ENCODE data around the gene CCDC136.

Gene CCDC136

DNA sequence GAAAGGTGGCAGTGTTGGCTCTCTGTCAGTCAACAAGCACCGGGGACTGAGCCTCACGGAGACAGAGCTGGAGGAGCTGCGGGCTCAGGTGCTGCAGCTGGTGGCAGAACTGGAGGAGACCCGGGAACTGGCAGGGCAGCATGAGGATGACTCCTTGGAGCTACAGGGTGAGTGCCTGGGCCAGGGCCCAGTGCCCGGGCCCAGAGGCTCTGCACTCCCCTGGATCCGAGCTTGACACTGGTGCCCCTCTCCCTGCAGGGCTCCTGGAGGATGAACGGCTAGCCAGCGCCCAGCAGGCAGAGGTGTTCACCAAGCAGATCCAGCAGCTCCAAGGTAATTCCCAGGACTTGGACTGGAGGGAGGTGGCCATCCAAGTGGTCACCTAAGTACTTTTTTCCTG is 2.7 kb downstream of the CCDC136 start:
- Histone ChIP-seq H3K36me3 (ENCODE audit: low read depth) (no peaks in the 10 kb centered on the region), H3K4me3 (ENCODE audit: severe bottlenecking) (no peak overlapping the region), H3K9me3 (ENCODE audit: severe bottlenecking) (no peaks in the 10 kb centered on the region), H3K4me1 (ENCODE audit: insufficient read depth, poor library complexity, severe bottlenecking) (no peaks in the 10 kb centered on the region), H3K27ac (ENCODE audit: poor library complexity, severe bottlenecking) (no peak overlapping the region), H3K27me3 (ENCODE audit: insufficient read depth, poor library complexity, severe bottlenecking) (no peaks in the 10 kb centered on the region)
- ATAC-seq (ENCODE audit: low read depth) = no peak
- TF ChIP-seq, protein P1, sequence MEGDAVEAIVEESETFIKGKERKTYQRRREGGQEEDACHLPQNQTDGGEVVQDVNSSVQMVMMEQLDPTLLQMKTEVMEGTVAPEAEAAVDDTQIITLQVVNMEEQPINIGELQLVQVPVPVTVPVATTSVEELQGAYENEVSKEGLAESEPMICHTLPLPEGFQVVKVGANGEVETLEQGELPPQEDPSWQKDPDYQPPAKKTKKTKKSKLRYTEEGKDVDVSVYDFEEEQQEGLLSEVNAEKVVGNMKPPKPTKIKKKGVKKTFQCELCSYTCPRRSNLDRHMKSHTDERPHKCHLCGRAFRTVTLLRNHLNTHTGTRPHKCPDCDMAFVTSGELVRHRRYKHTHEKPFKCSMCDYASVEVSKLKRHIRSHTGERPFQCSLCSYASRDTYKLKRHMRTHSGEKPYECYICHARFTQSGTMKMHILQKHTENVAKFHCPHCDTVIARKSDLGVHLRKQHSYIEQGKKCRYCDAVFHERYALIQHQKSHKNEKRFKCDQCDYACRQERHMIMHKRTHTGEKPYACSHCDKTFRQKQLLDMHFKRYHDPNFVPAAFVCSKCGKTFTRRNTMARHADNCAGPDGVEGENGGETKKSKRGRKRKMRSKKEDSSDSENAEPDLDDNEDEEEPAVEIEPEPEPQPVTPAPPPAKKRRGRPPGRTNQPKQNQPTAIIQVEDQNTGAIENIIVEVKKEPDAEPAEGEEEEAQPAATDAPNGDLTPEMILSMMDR (IDR thresholded peaks at IDR 0.05; ENCODE audit: poor library complexity, severe bottlenecking) = no peak
- DNase-seq (ENCODE audit: low spot score) = no peak

DNA sequence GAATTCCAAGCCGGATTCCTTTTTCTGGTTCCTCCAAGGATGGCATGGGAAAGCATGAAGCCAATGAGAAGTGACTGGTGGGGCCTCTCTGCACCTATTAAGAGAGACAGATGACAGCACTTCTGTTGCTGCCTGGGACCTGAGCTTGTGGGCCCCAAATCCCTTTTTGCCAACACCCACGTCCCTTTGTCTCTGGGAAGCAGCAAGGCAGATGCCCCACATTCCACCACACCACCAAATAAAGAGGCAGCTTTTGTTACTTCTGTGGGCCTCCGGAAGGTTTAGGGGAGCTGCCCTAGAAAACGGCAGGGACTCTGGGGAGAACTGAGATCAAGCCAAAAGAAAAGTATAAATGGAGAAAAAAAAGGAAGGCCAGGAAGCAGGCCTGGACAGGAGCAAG is 3.4 kb downstream of the CCDC136 start:
- no peaks in the 10 kb centered on the region for H3K36me3 ChIP-seq (ENCODE audit: low read depth)
- no peaks in the 10 kb centered on the region for H3K4me1 ChIP-seq (ENCODE audit: insufficient read depth, poor library complexity, severe bottlenecking)
- ATAC-seq (ENCODE audit: low read depth) (no peak), DNase-seq (ENCODE audit: low spot score) (no peak)
- H3K27ac ChIP-seq (ENCODE audit: poor library complexity, severe bottlenecking) = no peak overlapping the region
- no peaks in the 10 kb centered on the region for H3K27me3 ChIP-seq (ENCODE audit: insufficient read depth, poor library complexity, severe bottlenecking)
- TF ChIP-seq, protein P1 (IDR thresholded peaks at IDR 0.05; ENCODE audit: poor library complexity, severe bottlenecking) = no peak
- no peaks in the 10 kb centered on the region for H3K9me3 ChIP-seq (ENCODE audit: severe bottlenecking)
- no peak overlapping the region for H3K4me3 ChIP-seq (ENCODE audit: severe bottlenecking)

DNA sequence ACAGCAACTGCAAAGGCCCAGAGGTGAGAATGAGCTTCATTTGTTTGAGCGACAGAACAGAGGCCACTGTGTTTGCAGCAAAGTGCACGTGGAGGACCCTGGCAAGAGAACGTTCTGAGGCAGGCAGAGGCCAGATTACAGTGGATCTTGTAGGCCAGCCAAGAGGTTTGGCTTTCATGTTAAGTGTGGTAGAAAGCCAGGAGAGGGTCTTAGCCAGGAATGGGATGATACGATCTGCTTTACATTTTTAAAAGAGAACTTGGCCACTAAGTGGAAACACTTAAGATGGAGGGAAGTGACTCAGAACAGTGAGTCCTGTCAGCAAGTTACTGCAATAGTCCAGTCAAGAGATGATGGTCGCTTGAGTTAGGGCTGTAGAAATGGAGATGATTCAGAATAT is 4.6 kb downstream of the CCDC136 start:
- TF ChIP-seq, protein P1 (IDR thresholded peaks at IDR 0.05; ENCODE audit: poor library complexity, severe bottlenecking) = no peak
- H3K27me3 ChIP-seq (ENCODE audit: insufficient read depth, poor library complexity, severe bottlenecking) = no peaks in the 10 kb centered on the region
- ATAC-seq (ENCODE audit: low read depth) (no peak), DNase-seq (ENCODE audit: low spot score) (no peak)
- H3K36me3 ChIP-seq (ENCODE audit: low read depth) = no peaks in the 10 kb centered on the region
- no peaks in the 10 kb centered on the region for H3K4me1 ChIP-seq (ENCODE audit: insufficient read depth, poor library complexity, severe bottlenecking)
- no peaks in the 10 kb centered on the region for H3K9me3 ChIP-seq (ENCODE audit: severe bottlenecking)
- no peak overlapping the region for H3K27ac ChIP-seq (ENCODE audit: poor library complexity, severe bottlenecking)
- no peak overlapping the region for H3K4me3 ChIP-seq (ENCODE audit: severe bottlenecking)

DNA sequence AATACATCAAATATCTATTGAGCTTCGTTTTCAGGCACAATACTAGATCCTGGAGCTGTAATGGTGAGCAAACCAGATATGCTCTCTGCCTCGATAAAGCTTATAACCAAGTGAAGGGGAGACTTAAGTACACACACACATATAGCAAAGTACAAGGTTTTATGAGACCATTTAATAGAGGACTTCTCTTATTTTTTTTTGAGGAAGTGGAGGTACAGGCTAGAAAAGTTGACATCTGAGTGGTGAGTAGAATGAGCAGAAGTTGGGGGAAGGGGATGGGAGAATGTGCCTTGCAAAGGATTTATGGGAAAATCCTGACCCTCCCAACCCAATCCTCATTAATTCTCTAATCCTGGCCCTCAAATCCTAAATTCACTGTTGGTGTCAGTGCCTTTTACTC is 7.7 kb downstream of the CCDC136 start:
- TF ChIP-seq, protein P1 (IDR thresholded peaks at IDR 0.05; ENCODE audit: poor library complexity, severe bottlenecking) = no peak
- Histone ChIP-seq H3K36me3 (ENCODE audit: low read depth) (no peaks in the 10 kb centered on the region), H3K27me3 (ENCODE audit: insufficient read depth, poor library complexity, severe bottlenecking) (no peaks in the 10 kb centered on the region), H3K27ac (ENCODE audit: poor library complexity, severe bottlenecking) (no peak overlapping the region), H3K4me1 (ENCODE audit: insufficient read depth, poor library complexity, severe bottlenecking) (no peaks in the 10 kb centered on the region), H3K9me3 (ENCODE audit: severe bottlenecking) (no peaks in the 10 kb centered on the region), H3K4me3 (ENCODE audit: severe bottlenecking) (no peak overlapping the region)
- ATAC-seq (ENCODE audit: low read depth) (no peak), DNase-seq (ENCODE audit: low spot score) (no peak)

DNA sequence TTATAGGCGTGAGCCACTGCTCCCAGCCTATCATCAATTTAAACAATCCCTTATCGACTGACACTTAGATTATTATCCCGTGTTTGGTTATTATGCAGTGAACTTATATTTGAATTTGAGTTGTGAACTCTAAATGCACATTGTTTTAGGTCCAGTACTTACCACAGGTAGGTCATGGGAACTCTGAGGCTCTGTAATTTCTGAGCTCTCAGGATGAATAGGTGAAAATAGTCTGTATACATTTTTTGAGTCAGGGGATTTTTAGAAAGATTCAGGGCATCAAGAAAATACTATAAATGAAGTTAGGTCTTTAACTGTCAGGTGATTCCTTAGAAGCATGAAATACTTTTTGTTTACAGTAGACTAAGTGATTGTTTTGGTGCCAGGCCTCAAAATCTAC is 8.8 kb downstream of the CCDC136 start:
- DNase-seq (ENCODE audit: low spot score) = no peak
- TF ChIP-seq, protein P1 (IDR thresholded peaks at IDR 0.05; ENCODE audit: poor library complexity, severe bottlenecking) = no peak

More for the DNA sequence above, 8.8 kb downstream of the CCDC136 start:
- H3K27ac ChIP-seq (ENCODE audit: poor library complexity, severe bottlenecking) = no peak overlapping the region
- no peak overlapping the region for H3K4me3 ChIP-seq (ENCODE audit: severe bottlenecking)
- no peaks in the 10 kb centered on the region for H3K9me3 ChIP-seq (ENCODE audit: severe bottlenecking)
- no peak for ATAC-seq (ENCODE audit: low read depth)
- H3K27me3 ChIP-seq (ENCODE audit: insufficient read depth, poor library complexity, severe bottlenecking) = no peaks in the 10 kb centered on the region
- H3K4me1 ChIP-seq (ENCODE audit: insufficient read depth, poor library complexity, severe bottlenecking) = no peaks in the 10 kb centered on the region
- no peaks in the 10 kb centered on the region for H3K36me3 ChIP-seq (ENCODE audit: low read depth)
